ENCODE data around the gene USP40.

USP40 gene

DNA sequence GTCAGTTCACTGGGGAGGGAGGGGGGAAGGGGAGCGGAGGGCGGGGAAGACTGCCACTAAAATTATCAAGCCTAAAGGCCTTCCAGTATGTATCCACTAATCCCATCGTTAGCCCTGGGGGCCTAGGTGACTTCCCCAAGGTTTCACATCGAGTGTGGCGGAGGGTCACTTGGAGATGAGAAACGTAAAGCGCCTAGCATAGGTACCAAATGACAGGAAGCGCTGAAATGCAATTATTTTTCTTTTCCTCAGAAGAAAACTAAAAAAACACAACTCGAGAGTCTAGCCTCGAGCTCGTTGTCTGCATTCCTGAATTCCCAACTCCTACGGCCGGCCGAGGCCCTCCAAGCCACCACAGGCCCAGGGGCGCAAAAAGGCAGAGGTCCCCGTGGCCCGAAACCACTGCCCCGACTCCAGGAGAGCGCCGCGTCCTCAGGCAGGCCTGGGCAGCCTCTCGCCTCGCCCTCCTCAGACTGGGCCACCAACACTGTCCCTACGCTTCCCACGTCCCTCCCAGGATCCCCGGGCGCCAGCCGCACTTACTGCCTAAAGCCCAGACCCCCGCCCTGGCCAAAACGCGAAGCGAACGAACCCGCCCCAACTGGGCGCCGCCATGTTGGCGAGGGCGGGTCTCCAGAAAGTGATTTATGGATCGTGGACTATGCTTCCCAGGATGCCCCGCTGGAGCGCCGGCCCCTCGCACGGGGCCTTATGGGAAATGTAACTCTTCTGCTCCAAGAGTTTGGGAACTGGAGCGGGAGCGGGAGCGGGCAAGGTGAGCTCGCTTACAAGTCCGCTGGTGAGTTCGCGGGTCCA lies at the start of gene USP40 (continued):
- TF ChIP-seq, protein P1, sequence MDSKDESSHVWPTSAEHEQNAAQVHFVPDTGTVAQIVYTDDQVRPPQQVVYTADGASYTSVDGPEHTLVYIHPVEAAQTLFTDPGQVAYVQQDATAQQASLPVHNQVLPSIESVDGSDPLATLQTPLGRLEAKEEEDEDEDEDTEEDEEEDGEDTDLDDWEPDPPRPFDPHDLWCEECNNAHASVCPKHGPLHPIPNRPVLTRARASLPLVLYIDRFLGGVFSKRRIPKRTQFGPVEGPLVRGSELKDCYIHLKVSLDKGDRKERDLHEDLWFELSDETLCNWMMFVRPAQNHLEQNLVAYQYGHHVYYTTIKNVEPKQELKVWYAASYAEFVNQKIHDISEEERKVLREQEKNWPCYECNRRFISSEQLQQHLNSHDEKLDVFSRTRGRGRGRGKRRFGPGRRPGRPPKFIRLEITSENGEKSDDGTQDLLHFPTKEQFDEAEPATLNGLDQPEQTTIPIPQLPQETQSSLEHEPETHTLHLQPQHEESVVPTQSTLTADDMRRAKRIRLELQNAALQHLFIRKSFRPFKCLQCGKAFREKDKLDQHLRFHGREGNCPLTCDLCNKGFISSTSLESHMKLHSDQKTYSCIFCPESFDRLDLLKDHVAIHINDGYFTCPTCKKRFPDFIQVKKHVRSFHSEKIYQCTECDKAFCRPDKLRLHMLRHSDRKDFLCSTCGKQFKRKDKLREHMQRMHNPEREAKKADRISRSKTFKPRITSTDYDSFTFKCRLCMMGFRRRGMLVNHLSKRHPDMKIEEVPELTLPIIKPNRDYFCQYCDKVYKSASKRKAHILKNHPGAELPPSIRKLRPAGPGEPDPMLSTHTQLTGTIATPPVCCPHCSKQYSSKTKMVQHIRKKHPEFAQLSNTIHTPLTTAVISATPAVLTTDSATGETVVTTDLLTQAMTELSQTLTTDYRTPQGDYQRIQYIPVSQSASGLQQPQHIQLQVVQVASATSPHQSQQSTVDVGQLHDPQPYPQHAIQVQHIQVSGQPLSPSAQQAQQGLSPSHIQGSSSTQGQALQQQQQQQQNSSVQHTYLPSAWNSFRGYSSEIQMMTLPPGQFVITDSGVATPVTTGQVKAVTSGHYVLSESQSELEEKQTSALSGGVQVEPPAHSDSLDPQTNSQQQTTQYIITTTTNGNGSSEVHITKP (tag by site-specific recombination; IDR thresholded peaks at IDR 0.05) = peak; percentile 39; the same call in 1 of the 2 replicates
- TF ChIP-seq ZNF132 (tag by site-specific recombination; IDR thresholded peaks at IDR 0.05; ENCODE audit: borderline replicate concordance) (no peak), ZNF138 (tag by site-specific recombination; IDR thresholded peaks at IDR 0.05; ENCODE audit: borderline replicate concordance) (no peak), ZNF701 (tag by site-specific recombination; IDR thresholded peaks at IDR 0.05) (no peak), HOXC10 (CRISPR knock-in tag; IDR thresholded peaks at IDR 0.05) (peak; percentile 89; the same call in 1 of the 2 replicates), SP3 (tag by site-specific recombination; IDR thresholded peaks at IDR 0.05) (peak; percentile 74), ZNF560 (tag by site-specific recombination; IDR thresholded peaks at IDR 0.05; ENCODE audit: borderline replicate concordance) (no peak), MEIS1 (CRISPR knock-in tag; IDR thresholded peaks at IDR 0.05; ENCODE audit: borderline replicate concordance) (0 out of 2 replicates have a peak, but pooled peaks have one; percentile 63), REPIN1 (tag by site-specific recombination; IDR thresholded peaks at IDR 0.05; ENCODE audit: low read depth) (no peak), ZNF792 (tag by site-specific recombination; IDR thresholded peaks at IDR 0.05) (no peak), ZNF747 (tag by site-specific recombination; IDR thresholded peaks at IDR 0.05) (no peak), SCRT2 (tag by site-specific recombination; IDR thresholded peaks at IDR 0.05) (no peak), ZNF670 (tag by site-specific recombination; IDR thresholded peaks at IDR 0.05; ENCODE audit: low read depth) (no peak), ZNF48 (tag by site-specific recombination; IDR thresholded peaks at IDR 0.05) (no peak), ZNF292 (tag by site-specific recombination; IDR thresholded peaks at IDR 0.05; ENCODE audit: borderline replicate concordance, low read depth) (no peak), ZNF660 (tag by site-specific recombination; IDR thresholded peaks at IDR 0.05) (0 out of 2 replicates have a peak, but pooled peaks have one; percentile 20), ZNF658 (tag by site-specific recombination; IDR thresholded peaks at IDR 0.05) (no peak), ZNF140 (tag by site-specific recombination; IDR thresholded peaks at IDR 0.05) (no peak), ZNF2 (tag by site-specific recombination; IDR thresholded peaks at IDR 0.05) (0 out of 2 replicates have a peak, but pooled peaks have one; percentile 56), ZNF19 (tag by site-specific recombination; IDR thresholded peaks at IDR 0.05; ENCODE audit: low read depth) (no peak), ZNF404 (tag by site-specific recombination; IDR thresholded peaks at IDR 0.05) (no peak), ZNF302 (tag by site-specific recombination; IDR thresholded peaks at IDR 0.05; ENCODE audit: low read depth) (no peak), ZNF214 (tag by site-specific recombination; IDR thresholded peaks at IDR 0.05; ENCODE audit: borderline replicate concordance) (no peak)
- TF ChIP-seq, protein P2, sequence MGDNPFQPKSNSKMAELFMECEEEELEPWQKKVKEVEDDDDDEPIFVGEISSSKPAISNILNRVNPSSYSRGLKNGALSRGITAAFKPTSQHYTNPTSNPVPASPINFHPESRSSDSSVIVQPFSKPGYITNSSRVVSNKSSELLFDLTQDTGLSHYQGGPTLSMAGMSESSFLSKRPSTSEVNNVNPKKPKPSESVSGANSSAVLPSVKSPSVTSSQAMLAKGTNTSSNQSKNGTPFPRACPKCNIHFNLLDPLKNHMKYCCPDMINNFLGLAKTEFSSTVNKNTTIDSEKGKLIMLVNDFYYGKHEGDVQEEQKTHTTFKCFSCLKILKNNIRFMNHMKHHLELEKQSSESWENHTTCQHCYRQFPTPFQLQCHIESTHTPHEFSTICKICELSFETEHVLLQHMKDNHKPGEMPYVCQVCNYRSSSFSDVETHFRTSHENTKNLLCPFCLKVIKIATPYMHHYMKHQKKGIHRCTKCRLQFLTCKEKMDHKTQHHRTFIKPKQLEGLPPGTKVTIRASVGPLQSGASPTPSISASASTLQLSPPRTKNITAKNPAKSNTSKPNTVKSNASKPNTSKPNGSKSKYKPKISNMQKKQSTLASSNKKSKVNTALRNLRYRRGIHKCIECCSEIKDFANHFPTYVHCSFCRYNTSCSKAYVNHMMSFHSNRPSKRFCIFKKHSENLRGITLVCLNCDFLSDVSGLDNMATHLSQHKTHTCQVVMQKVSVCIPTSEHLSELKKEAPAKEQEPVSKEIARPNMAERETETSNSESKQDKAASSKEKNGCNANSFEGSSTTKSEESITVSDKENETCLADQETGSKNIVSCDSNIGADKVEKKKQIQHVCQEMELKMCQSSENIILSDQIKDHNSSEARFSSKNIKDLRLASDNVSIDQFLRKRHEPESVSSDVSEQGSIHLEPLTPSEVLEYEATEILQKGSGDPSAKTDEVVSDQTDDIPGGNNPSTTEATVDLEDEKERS (tag by site-specific recombination; IDR thresholded peaks at IDR 0.05) = no peak
- TF ChIP-seq, protein P3, sequence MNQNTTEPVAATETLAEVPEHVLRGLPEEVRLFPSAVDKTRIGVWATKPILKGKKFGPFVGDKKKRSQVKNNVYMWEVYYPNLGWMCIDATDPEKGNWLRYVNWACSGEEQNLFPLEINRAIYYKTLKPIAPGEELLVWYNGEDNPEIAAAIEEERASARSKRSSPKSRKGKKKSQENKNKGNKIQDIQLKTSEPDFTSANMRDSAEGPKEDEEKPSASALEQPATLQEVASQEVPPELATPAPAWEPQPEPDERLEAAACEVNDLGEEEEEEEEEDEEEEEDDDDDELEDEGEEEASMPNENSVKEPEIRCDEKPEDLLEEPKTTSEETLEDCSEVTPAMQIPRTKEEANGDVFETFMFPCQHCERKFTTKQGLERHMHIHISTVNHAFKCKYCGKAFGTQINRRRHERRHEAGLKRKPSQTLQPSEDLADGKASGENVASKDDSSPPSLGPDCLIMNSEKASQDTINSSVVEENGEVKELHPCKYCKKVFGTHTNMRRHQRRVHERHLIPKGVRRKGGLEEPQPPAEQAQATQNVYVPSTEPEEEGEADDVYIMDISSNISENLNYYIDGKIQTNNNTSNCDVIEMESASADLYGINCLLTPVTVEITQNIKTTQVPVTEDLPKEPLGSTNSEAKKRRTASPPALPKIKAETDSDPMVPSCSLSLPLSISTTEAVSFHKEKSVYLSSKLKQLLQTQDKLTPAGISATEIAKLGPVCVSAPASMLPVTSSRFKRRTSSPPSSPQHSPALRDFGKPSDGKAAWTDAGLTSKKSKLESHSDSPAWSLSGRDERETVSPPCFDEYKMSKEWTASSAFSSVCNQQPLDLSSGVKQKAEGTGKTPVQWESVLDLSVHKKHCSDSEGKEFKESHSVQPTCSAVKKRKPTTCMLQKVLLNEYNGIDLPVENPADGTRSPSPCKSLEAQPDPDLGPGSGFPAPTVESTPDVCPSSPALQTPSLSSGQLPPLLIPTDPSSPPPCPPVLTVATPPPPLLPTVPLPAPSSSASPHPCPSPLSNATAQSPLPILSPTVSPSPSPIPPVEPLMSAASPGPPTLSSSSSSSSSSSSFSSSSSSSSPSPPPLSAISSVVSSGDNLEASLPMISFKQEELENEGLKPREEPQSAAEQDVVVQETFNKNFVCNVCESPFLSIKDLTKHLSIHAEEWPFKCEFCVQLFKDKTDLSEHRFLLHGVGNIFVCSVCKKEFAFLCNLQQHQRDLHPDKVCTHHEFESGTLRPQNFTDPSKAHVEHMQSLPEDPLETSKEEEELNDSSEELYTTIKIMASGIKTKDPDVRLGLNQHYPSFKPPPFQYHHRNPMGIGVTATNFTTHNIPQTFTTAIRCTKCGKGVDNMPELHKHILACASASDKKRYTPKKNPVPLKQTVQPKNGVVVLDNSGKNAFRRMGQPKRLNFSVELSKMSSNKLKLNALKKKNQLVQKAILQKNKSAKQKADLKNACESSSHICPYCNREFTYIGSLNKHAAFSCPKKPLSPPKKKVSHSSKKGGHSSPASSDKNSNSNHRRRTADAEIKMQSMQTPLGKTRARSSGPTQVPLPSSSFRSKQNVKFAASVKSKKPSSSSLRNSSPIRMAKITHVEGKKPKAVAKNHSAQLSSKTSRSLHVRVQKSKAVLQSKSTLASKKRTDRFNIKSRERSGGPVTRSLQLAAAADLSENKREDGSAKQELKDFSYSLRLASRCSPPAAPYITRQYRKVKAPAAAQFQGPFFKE (tag by site-specific recombination; IDR thresholded peaks at IDR 0.05; ENCODE audit: borderline replicate concordance) = no peak
- TF ChIP-seq, protein P4, sequence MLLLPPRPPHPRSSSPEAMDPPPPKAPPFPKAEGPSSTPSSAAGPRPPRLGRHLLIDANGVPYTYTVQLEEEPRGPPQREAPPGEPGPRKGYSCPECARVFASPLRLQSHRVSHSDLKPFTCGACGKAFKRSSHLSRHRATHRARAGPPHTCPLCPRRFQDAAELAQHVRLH (tag by site-specific recombination; IDR thresholded peaks at IDR 0.05) = no peak

Data from HEK293 (cell line).